Metanephros (tissue), 2 donors: Measurements from ENCODE around the gene KPNB1. TPM values are rescaled to one million over a fixed set of nuclear protein-coding genes. Genes with fewer than 3 reads are reported as not detected.

Source experiments
- small RNA-seq: library from RNA; depleted of rRNA; stranded (forward); fragments of <200 nt; gene quantifications from one replicate; pipeline ENCODE3, GENCODE V24; 2014; ENCODE audit warnings: low replicate concordance
- total RNA-seq: library from RNA; depleted of rRNA; stranded (reverse); fragments of >200 nt; gene quantifications from one replicate; pipeline ENCODE4 v1.2.3, GENCODE V29; 2014

The KPNB1 gene
- 174 TPM for total RNA-seq

GRCh38 chr17:47649153-47649971 lies at the start of gene KPNB1:
Gene KPNB1 (plus strand): TSS chr17:47649919. CDS start chr17:47650245, 326 bp downstream.

GRCh38 chr17:47693731-47694580 lies 44.2 kb downstream of the KPNB1 start, which contains the start of gene TBKBP1:
Gene TBKBP1 (plus strand): TSS chr17:47694161. CDS start chr17:47696113, 1,952 bp downstream.

GRCh38 chr17:47733047-47733673 lies 83.4 kb downstream of the KPNB1 start, which contains the start of gene TBX21:
Gene TBX21 (plus strand): TSS chr17:47733236. CDS start chr17:47733455, 219 bp downstream.

Small RNA genes lying within 50 kb of the gene (small RNA-seq; reads per million reads assigned to genes)
- not detected for gene AC015674.1

Other genes with a start within 250 kb of the KPNB1 start
- gene NPEPPS, start 118.8 kb upstream of the KPNB1 start, total RNA-seq: 118 TPM
- gene TBKBP1, start 44.2 kb downstream of the KPNB1 start, total RNA-seq: 13.6 TPM
- gene TBX21, start 83.3 kb downstream of the KPNB1 start, total RNA-seq: 0.18 TPM
- 17.2 TPM for gene OSBPL7, start 171.9 kb downstream of the KPNB1 start, total RNA-seq
- 31.5 TPM for gene MRPL10, start 181.6 kb downstream of the KPNB1 start, total RNA-seq
- gene LRRC46, start 181.8 kb downstream of the KPNB1 start, total RNA-seq: 0.35 TPM
- gene SCRN2, start 191.4 kb downstream of the KPNB1 start, total RNA-seq: 48.4 TPM
- 2.3 TPM for gene SP6, start 201.2 kb downstream of the KPNB1 start, total RNA-seq
- gene SP2, start 246.3 kb downstream of the KPNB1 start, total RNA-seq: 5.0 TPM